Posterior cingulate gyrus (tissue), 11 donors: ENCODE measurements around the gene LRRC45.
A peak's percentile ranks its signal among the peaks of the same experiment; 100 is the strongest.

ENCODE experiments used
- DNase-seq, 10 donors: peaks; one replicate each; pipeline versions ENCODE4 v3.0.0 to v3.0.0-alpha.2; 2020 to 2021; ENCODE audit warnings: mixed read lengths in 3 of 10
- intact Hi-C: fragments of 100-400 bp; cut with DNase I; formaldehyde crosslinking; loops from one replicate; pipeline ENCODE4 v1.15.1; 2023

Gene LRRC45

DNA sequence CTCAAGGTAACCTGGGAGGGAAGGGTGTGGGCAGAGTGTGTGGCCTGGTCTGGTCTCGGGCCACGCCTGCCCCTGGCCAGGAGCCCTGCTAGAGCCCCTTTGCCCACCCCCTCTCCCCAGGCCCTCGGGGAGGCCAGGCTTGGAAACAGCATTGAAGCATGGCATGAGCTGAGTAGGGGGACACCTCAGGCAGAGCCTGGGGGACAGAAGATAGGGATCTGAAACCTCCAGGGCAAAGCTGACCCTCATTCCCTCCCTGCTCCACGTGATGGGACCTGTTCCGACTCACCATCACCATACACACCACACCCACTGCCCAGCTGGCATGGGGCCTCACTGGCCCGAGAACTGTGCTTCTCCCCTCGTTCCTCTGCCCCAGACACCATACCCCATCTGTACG lies 26.0 kb downstream of the LRRC45 start:
- DNase-seq, result peak in 1 of 10 donors; percentile 0
- intact Hi-C loops, result no loop called here

DNA sequence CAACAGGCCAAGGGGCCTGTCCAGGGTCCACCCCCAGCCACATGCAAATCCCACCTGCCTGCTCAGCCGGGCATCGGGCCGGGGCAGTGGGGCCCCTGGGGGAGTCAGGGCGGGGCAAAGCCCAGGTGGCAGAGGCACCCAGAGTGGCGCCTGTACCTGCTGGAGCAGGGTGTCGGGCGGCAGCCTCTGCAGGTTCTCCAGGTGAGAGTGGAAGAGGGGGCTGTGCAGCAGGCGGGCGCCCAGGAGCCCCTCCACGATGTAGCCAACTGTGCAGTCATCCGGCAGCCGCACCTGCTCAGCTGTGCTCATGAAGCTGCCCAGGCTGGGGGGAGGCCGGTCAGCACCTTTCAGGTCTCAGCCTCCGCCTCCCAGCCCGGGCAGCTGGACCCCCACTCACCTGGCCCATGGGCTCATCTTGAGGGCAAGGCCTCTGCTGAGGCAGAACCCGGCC lies 26.4 kb downstream of the LRRC45 start:
- DNase-seq, result peak in 2 of 10 donors; percentile 5 to 86
- intact Hi-C loops, result no loop called here

DNA sequence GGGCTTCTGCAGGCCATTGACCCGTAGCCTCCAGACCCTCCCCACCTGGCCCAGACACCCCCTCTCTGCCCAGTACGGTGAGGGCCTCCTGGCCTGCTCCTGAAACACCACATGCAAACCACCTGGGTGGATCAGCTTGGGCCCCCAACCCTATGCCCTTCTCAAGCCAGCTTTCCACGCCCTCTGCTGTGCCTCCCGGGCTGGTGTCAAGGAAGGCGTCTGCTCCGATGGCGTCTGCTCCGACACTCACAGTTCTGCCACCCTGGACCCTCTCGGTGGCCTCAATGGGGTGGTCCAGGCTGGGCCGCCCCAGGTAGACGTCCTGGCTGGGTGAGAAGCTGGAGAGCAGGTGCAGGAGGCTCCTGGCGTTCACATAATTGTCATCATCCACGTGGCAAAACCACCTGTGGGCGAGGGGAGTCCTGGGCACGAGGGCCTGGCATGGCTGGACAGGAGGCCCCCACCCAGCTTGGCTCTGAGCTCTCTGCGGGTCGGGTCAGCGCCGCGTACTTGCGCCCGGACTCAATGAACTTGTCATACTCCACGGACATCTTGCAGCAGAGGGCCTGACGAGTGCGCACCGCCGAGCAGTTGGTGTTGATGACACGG lies 27.2 kb downstream of the LRRC45 start:
- peak in 2 of 10 donors; percentile 4 to 65 for DNase-seq
- intact Hi-C loops, result no loop called here

DNA sequence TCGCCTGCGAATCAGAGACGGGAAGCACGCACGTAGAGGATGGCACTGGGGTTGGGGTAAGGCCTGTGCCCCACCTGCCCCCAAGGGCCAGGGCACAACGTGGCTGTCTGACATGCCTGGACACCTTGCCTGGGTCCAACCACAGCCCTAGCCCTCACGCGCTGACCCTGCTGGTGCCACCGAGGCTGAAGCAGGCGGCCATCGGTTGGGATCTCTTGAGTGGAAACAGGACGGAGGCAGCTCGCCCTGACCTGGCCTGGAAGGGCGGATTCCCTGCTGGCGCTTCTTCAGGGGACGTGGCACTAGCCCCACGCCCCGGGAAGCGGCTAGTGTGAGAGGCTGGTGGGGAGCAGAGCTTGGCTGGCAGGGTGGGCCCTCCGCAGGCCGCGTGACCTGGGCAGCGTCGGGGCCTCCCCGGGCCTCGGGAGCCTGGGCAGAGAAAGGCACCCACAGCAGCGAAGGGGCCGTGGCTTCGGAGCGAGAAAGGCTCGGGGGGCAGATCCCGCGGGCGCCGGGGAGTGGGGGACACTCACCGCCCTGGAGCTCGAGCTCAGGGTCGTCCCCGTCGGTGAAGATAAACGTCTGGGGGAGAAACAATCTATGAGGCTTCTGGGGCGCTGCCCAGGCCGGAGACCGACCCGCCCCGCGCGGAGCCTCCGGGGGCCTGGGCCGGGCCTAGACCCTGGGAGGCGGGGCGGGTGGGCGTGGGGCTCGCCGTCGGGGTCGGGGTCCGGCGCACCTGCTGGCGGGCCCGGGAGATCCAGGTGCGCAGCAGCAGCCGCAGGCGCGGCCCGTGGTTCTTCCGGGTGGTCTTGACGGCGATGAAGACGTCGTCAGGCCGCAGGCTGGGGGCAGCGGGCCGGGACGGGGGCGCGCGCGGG lies 27.9 kb downstream of the LRRC45 start:
- peak in 2 of 10 donors; percentile 72 to 84 for DNase-seq
- intact Hi-C loops, result no loop called here

DNA sequence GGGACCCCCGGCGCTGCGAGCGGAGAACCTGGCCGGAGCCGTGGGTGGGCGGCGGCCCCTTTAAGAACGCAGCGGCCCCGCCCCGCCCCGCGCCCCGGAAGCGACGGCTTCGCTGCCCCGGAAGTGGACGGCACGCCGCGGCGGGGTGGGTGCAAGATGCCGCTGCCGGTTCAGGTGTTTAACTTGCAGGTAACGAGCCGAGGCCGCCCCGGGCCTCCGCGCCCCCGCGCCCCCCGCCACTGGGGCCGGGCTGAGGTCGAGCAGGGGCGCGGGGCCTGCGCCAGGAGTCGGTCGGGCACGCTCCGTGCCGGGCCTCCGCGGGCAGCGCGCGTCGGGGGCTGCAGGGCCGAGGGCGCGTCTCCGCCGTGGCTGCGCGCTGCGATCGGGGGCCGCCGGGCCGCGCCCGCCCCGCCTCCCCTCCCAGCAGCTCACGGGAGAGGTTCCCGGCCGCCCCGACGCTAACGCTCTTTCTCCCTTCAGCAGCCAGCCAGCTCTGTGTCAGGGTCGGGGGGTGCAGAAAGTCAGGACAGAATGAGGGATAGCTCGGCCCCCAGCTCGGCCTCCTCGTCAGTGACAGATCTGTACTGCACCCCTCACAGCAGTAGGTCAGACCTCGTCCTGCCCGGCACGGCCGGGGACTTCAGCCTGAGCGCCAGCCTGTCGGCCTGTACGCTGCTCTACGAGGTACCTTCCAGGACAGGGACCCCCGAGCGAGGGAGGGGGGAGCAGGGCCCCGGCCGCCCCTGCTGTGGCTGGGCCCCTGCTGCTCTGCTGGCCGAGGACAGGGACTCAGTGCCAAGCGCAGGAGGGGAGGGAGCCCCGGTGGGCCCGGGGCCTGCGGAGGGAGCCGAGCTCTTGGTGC lies 28.9 kb downstream of the LRRC45 start, which contains the start of the genes GPS1 and RFNG:
TSS of gene GPS1 (plus strand) at position 123 of the 862 bp plus-strand sequence. CDS start at position 157, 34 bp downstream.
TSS of gene RFNG (minus strand) at position 36 of the 862 bp plus-strand sequence. CDS start 45 bp downstream, outside the sequence.
- DNase-seq, result peak; percentile 74 to 98 (median 84)
- intact Hi-C loops, result loop anchor here (1.0 kb wide), 1 partner anchor 13 kb away; the partner anchor contains the start of gene DUS1L

DNA sequence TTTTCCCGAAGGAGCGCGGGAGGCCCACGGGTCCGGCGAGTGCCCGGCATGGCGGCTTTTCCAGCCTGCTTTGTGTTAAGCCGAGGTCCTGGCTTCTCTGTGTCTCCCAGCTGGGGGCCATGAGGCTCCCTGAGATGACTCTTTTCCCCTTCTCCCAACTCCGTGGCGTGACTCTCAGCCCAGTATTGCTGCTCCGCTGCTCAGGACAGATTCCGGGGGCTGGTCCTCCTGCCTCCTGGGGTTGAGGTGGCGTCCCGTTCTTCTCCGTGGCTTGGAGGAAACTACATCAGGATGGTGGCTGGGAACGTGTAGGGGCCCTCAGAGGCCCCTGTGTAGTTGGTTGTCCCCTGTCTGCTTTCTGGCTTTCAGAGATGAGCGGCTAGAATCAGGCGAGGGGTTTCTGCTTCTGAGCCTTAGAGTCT lies 29.5 kb downstream of the LRRC45 start:
- DNase-seq, result peak in 1 of 10 donors; percentile 72
- intact Hi-C loops, result loop anchor here (1.0 kb wide), 1 partner anchor 13 kb away; the partner anchor contains the start of gene DUS1L

DNA sequence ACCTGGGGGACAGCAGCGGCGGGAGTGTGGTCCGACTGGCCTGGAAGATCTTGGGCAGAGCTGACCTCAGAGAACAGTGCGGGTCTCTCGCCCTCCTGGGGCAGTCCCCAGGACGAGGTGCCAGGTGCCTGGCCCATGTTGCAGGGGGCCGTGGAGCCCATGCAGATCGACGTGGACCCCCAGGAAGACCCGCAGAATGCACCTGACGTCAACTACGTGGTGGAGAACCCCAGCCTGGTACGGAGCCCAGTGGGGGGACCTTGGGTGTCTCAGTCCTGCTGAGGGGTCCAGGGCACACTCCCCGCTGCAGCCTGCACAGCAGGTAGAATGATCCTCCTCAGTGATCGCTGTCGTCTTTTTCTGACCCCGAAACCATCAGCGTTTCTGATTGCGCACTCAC lies 30.0 kb downstream of the LRRC45 start:
- intact Hi-C loops, result no loop called here
- DNase-seq, result no peak

DNA sequence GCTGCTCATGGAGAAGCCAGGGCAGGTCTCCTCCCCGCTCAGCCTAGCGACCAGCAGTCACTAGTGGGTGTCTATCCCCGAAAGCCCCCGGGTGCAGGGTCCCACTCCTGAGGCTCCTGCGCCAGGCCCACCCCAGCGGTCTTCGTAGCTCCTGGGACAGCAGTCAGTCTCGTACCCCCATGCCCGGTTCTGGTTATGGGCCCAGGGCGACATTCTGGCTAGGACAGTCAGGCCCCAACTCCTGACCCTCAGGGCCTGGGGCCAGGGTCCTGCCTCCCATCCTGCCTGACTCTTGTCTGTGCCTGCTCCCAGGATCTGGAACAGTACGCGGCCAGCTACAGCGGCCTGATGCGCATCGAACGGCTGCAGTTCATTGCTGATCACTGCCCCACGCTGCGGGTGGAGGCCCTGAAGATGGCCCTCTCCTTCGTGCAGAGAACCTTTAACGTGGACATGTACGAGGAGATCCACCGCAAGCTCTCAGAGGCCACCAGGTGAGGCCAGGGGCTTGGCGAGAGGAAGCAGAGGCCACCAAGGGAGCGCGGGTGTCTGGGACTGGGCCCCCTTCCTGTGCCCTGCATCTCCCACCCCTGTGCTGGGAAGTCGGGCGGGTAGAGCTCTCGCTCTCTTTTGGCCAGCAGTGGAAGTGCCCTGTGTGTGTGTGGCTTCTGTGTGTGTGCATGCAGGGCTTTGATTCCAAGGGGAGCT lies 30.6 kb downstream of the LRRC45 start:
- intact Hi-C loops, result no loop called here
- DNase-seq, result peak in 2 of 10 donors; percentile 65 to 83

DNA sequence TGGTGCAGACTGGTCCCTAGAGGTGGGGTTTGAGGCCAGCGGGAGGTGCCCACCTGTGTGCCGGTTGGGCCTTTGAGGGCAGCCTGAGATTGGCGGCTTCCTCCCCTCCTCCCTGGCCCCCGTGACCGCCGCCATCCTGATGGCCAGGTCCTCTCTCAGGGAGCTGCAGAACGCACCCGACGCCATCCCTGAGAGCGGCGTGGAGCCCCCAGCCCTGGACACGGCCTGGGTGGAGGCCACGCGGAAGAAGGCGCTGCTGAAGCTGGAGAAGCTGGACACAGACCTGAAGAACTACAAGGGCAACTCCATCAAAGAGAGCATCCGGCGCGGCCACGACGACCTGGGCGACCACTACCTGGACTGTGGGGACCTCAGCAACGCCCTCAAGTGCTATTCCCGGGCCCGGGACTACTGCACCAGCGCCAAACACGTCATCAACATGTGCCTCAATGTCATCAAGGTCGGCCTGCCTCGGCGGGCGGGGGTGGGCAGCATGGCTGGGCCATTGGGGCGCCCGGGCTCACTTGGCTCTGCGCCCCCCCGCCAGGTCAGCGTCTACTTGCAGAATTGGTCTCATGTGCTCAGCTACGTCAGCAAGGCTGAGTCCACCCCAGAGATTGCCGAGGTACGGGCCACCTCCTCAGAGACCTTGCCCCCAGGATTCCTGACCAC lies 31.4 kb downstream of the LRRC45 start:
- intact Hi-C loops, result loop anchor here (5.0 kb wide), 1 partner anchor 43 kb away; the partner anchor contains the start of gene FASN
- peak in 1 of 10 donors; percentile 80 for DNase-seq

DNA sequence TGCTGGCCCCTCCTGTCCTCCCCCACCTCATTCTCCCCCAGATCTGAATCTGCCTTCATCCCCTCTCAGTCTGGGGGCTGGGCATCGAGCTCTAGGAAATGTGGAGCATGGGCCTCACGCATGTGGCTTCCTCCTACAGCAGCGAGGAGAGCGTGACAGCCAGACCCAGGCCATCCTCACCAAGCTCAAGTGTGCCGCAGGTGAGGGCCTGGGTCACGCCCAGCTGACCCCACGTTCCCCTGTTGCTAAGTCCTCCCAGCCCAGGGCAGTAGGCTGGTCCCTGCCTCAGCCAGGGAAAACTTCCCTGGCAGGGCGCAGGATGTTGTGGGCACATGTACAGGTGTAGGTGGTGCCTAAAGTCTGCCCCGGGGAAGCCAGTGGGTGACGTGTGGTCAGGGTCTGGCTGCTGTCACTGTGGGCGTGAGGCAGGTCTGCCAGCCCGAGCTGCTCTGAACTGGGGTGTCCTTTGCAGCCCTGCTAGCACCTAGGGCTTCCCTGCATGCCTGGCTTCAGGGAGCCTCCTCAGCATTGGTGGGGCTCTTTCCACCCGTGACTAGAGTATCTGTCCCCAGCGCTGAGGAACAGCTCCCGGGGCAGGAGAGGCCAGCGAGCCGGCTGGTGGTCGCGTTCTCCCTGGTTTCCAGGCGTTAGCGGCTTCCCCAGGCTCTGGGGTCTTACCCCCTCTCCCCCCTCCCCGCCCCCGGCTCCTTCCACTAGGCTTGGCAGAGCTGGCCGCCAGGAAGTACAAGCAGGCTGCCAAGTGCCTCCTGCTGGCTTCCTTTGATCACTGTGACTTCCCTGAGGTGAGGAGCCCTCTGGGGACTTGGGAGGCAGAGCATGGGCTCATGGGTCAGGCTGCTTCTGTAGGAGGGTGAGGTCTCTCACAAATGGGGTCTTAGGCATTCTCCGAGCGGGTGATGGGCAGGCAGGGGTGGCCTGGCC lies 32.2 kb downstream of the LRRC45 start:
- DNase-seq, result peak in 1 of 10 donors; percentile 40
- intact Hi-C loops, result loop anchor here (5.0 kb wide), 1 partner anchor 42 kb away; the partner anchor contains the start of gene FASN

DNA sequence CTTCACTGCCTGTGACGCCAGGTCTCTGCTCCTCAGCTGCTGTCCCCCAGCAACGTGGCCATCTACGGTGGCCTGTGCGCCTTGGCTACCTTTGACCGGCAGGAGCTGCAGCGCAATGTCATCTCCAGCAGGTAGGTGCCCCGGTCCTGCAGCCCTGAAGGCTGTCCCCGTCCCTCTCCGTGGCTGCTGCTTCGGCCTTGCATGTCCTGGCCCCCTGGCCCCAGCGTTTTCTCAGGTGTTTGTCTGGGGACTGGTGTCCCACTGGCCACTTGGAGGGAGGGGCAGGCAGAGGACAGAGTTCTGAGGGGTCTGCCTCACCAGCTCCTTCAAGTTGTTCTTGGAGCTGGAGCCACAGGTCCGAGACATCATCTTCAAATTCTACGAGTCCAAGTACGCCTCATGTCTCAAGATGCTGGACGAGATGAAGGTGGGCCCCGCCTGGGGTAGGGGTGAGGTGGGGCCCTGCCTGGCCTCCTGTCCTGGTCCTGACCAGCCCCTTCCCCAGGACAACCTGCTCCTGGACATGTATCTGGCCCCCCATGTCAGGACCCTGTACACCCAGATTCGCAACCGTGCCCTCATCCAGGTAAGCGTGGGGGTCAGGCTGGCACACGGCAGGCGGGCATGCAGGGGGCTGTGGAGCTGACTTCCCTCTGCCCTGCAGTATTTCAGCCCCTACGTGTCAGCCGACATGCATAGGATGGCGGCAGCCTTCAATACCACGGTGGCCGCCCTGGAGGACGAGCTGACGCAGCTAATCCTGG lies 33.0 kb downstream of the LRRC45 start:
- intact Hi-C loops, result loop anchor here (5.0 kb wide), 1 partner anchor 41 kb away; the partner anchor contains the start of gene FASN
- no peak for DNase-seq

DNA sequence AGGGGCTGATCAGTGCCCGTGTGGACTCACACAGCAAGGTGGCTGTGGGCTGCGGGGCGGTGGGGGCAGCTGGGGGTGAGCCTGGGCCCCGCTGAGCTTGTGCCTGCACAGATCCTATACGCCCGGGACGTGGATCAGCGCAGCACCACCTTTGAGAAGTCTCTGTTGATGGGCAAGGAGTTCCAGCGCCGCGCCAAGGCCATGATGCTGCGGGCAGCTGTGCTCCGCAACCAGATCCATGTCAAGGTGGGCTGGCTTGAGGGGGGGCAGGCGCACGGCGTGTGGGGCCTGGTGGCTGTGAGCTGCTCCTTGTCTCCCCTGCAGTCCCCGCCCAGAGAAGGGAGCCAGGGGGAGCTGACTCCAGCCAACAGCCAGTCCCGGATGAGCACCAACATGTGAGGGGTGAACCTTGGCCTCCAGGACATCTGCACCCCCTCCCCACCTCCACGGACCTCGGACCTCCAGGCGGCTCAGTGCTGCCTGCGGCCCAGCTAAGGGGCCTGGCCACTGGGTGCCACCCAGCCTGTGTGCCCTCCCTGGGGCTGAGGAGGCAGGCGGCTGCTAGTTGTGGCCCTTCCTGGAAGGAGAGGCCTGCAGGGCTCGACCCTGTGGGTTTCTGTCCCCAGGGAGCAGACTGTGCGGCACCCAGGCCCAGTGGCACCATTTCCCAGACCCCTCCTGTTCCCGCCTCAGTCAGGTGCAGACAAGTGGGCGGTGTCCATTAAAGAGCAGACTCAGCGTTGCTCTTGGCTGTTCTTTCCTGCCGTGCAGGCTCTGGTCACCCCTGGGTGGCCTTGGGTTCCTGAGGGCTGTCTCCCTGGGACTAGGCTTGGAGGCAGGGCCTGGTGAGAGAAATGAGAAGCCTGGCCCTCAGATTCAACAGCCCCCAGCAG lies 33.9 kb downstream of the LRRC45 start:
- peak in 1 of 10 donors; percentile 84 for DNase-seq

DNA sequence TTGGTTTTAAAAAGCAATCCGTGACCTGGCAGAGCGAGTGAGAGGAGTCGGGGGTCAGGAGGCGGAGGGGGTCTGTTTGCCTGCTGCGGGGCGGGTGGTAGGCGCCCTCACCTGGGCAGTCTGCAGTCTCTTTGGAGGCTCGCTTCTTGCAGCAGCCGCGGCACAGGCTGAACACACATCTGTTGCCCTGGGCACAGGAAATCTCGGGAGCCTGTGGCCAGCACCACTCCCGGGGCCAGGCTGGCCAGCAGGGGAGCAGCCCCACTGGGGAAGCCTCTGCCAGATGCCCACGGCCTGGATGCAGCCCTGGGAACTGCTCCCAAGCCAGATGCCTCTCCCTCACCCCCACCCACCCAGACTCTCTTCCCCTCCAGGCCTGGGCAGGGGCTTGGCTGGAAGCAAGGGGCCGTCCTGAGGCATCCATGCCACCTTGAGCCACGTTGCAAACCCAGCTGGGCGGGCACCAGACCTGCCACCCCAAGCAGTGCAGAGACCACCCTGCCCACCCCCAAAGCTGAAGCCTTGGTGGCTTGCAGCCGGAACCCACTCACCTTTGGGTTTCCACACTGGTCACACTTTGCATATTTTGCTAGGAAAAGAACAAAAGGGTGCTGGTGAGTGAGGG lies 35.2 kb downstream of the LRRC45 start:
- no peak for DNase-seq
- intact Hi-C loops, result loop anchor here (5.0 kb wide), 1 partner anchor 39 kb away; the partner anchor contains the start of gene FASN

More for the DNA sequence above, 33.9 kb downstream of the LRRC45 start:
- intact Hi-C loops, result loop anchor here (5.0 kb wide), 1 partner anchor 40 kb away; the partner anchor contains the start of gene FASN

DNA sequence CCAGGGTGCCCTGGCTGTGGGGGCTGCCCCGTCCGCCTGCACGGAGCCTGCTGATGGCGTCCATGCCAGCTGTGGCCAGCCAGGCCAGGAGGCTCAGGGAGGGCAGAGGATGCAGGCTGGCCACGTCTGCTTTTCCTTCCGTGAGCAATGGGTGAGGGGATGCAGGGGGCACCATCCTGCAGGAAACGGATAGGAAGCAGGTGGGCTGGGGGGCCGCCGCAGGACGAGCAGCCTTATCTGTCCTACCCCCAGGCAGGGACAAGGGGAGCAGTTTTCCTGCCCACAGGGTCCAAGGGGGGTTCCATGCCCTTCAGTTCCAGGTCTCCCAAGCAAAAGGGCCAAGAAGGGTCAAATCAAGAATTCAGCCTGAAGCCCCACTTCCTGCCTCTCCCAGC lies 35.7 kb downstream of the LRRC45 start:
- intact Hi-C loops, result loop anchor here (5.0 kb wide), 1 partner anchor 38 kb away; the partner anchor contains the start of gene FASN
- no peak for DNase-seq
